Effector CD8-positive, alpha-beta T cell (primary cell): ENCODE results near the gene HCN1.
"Not testable (repeated sequence)": the region's sequence is repeated elsewhere in the genome, so short reads cannot be mapped to it uniquely, and the experiment has no call there.

Experiments
- DNase-seq: peaks from one replicate; lab custom pipeline; 2025; lab: John Stamatoyannopoulos, UW

HCN1 gene

DNA sequence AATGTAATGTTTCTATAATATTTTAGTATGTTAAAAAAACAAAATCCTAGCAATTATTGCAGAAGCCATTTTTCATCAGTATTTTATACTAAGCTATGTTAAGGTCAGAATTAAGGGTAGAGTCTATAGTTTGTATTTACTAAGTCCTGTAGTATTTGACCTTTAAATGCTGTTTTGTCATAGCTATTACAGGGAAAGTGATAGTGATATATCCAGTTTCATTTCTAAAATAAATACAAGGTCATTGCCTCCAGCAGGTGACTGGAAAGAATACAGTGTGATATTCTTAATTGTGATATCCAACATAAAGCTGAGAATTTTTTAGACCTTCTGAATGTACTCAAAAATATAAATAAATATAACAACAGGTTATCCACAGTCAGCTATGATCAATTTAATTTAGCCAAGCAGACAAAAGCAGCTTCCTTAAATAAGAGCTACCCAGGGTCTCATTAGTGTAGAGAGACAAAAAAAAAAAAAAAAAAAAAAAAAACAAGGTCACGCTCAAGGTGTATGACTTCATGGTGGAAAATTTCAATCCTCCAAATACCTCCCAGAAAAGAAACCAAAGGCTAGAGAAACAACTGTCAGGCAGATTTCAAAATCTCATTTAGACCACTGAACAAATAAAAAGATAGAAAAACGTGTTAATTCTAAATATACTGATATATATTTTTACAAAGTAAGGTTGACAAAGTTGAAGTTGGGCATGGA, 278.7 kb downstream of the HCN1 start:
- no peak for DNase-seq

DNA sequence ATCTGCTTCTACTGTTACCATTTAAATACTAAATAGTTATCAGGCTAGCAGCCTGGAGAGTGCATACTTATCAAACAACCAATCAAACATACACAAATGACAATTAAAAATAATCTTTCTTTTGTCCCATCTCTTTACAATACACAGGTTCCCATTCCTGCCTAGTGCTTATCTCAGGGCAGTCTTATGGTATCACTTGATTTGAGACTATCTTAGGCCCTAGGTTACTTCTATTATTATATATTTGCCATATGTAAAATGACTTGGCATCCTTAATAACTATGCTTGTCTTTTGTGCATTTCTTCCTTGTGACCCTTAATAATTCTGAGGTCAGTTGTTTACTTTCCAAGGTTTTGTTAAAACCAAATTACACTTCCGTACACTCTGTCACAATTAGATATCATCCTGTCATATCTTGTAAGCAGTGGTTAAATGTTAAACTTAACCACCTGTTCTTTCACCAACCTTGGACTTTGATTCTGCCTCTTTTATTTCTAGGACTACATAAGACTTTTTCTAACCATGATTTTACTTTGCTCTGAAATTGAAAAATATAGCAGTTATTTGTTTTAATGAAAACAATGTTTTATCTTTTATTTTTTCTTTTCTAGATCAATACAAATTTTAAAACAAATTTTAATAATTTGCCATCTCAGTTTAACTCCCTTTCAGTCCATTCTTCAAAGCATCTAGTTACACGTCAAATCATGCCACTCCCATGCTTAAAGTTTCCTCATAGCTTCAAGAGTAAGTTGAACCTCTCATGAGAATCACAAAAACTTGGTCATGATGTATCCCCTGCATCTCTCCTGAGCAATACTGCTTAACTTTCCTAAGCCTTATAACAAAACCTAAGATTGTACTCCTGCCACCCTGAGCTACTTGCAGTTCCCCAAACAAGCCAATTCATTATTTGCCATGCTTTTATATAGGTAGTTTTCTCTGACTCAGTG, 281.3 kb downstream of the HCN1 start:
- DNase-seq = no peak

DNA sequence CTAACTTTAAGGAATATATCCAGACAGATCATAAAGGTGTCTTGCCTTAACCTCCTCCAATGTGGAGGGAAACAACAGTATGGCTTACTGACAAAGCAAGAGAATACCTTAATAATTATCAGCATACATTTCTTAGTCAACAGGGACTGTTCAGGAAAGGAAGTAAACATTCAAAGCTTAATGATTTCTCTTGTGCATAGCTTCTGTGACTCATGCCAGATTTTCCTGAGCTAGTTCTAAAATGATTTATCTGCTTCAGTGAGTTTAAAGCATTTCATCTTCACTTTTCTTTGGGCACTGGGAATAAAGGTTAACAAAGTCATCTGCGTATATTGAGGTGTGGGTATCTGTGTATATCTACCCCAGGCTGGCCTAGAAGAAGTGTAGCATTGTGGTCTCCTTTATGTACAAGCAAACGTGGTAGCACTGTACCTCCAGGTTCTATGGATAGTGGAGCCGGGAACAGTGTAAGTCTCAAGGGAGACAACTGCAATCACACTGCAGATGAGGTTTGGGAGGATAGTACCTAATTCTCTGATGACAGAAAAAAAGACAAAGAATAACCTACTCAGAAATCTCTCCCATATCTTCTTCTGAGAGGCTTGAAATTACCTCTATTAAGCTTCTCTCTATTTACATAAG, 284.1 kb downstream of the HCN1 start:
- DNase-seq = no peak

DNA sequence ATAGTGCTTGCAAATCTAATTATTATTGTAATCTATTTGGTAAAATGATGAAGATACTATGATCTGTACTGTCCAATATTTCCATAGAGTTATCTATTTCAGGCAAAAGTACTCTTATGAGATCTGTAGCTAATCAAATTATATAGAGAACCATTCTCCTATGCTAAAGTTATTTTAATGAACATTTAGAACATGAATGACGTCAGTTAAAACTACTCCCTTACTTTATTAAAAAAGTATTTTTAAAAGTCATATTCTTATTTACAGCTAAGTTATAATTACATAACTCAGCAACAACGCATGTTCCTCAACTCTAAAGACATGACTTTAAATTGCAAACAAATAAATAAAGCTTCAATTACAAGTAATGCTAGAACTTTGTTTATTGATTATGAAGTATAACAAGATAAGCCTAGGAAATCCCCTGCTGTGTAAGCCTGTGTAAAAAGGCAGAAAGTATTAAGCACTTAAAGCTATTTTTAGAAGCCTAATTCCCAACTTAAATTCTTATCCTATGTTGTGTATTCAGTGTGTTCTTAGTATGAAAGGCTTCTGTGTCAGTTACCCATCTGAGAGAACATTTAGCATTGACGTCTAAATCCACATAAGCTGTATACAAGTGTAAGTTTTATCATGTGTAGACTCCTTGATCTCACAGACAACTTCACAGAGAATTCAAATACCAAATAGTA, 285.7 kb downstream of the HCN1 start:
- no peak for DNase-seq

DNA sequence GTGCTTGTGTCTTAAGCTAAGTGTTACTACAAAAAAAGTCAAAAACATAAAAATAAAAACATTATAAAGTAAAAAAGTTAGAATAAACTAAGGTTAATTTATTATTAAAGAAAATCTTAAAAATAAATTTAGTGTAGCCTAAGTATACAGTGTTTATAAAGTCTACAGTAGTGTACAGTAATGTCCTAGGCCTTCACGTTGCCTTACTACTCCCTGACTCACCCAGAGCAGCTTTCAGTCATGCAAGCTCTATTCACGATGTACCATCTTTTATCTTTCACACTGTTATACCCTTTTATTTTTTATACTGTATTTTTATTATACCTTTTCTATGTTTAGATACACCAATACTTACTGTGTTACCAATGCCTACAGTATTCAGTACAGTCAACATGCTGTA, 288.1 kb downstream of the HCN1 start:
- DNase-seq = no peak

DNA sequence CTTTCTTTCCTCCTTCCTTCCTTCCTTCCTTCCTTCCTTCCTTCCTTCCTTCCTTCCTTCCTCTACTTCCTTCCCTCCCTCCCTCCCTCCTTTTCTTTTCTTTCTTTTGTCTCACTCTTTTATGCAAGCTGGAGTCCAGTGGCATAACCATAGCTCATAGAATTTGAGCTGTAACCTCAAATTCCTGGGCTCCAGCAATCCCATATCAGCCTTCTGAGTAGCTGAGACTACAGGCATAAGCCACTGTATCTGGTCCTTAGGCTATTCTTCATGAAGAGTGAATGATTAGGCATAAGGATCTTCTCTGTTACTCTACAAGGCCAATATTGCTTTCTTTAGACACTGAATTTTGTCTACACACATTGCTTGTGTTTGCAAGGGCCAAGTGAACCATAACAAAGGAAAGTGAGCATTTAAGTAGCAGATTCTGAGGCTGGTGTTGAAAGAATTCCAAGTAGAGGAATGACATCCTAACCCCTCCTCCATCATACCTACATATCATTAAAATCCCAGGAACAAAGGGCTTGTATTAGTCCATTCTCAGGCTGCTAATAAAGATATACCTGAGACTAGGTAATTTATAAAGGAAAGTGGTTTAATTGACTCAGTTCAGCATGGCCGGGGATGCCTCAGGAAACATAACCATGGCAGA, 293.2 kb downstream of the HCN1 start:
- DNase-seq = no peak

DNA sequence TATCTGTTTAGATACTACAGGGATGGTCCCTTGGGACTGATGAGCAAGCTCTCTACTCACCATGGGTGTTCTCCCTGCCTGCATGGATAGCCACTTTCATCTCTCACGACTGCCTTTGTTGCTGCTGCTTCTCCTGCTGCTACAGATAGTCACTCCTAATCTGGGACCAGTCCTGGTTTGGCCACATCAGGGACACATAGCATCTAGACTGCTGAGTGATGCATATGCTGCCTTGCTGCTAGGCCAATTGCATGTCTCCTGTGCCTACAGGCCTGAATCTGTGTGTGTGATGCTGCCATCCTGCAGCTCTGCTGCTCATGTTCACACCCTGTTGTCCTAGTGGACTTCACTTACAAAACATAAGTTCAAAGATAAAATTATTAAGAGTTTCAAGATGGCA, 297.1 kb downstream of the HCN1 start:
- DNase-seq = no peak

DNA sequence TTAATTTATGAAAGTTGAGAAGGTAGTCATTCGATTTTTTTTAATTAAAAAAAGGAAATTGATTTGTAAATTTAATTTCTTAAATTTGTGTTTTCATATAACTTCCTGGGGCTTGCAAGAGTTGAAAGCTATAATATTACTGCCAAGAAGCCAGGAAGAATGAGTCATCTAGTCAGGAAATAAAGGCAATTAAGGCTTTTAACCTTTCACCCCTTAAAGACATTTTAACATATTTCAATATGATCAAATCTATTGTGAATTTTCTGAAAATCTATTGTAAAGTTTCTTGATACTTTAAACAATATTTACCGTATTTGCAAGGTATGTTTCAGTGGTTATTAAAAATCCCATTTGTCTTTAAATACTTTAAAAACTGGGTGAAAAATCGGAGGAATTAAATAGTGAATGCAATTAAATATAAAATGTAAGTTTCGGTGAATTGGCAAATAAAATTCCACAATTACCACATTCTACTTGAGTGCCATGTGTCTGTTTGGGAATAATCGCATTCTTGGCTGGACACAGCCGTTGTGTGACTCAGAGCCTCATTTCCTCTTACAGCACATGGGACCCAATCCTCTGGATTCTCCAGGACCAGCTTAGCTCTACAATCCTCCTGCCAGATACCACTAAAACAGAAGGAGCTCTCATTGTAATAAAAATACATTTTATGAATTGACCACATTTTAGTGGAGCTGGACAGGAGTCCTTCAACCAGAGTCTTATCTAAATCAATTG, 310.7 kb downstream of the HCN1 start:
- no peak for DNase-seq

DNA sequence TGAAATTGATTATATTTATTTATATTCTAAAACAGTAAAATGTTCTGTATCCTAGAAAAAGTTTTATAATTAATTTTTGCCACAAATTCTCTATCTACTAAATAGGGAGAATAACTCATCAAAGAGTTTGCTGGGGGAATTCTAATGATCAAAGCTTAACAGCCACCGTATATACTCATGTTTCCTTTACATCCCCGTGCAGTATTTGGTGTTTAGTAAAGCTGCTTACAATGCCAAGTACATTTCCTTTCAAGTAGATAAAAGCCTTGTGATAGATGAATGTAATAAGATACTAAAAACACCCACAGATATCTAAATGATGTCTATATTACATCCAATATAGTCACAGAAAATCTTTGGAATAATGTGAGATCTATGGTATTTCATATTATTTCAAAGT, 312.2 kb downstream of the HCN1 start:
- no peak for DNase-seq

DNA sequence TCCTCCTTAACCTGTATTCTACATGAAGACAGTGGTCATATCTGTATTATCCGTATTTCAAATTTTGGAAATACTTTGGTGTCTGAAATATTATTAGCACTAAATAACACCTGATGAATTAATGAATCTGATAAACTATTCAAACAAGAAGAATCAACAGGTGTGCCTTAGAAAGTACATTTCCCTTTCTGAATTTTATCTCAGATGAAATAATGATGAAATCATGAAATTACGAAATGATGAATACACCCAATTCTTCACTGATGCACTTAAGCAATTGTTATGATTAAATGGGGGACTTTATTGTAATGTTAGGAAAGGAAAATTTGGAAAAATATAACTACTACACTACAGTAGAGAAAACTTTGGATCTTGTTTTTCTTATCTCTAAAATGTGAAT, 313.6 kb downstream of the HCN1 start:
- no peak for DNase-seq

DNA sequence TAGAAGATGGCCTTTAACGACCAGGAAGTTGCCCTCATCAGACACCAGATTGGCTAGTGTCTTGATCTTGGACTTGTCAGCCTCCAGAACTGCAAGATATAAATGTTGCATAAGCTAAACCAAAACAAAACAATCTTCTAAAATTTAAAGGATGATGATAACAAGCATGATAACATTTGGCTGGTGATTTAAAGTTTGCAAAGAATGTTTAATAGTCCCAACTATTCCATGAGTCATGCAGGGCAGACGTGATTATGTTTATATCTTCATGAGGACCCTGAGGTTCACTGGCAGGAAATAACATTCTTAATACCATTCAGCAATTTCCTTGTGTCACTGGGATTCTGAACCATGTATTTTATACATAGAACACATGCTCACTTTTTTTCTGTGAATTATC, 319.8 kb downstream of the HCN1 start:
- no peak for DNase-seq

DNA sequence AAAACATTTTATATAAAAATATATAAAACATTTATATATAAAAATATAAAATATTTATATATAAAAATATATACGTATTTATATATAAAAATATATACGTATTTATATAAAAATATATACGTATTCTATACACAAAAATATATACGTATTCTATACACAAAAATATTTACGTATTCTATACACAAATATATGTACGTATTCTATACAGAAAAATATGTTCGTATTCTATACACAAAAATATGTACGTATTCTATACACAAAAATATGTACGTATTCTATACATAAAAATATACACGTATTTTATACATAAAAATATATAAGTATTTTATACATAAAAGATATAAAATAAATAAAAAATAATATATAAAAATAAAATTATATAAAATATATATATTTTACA, 323.6 kb downstream of the HCN1 start:
- no peak for DNase-seq

DNA sequence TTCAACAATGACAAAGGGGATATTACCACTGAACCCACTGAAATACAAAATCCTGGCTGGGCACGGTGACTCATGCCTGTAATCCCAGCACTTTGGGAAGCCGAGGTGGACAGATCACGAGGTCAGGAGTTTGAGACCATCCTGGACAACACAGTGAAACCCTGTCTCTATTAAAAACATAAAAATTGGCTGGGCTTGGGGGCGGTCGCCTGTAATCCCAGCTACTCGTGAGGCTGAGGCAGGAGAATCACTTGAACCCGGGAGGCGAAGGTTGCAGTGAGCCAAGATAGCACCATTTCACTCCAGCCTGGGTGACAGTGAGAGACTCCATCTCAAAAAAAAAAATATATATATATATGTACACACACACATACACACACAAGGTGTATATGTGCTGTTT, 324.8 kb downstream of the HCN1 start:
- not testable (repeated sequence) for DNase-seq

DNA sequence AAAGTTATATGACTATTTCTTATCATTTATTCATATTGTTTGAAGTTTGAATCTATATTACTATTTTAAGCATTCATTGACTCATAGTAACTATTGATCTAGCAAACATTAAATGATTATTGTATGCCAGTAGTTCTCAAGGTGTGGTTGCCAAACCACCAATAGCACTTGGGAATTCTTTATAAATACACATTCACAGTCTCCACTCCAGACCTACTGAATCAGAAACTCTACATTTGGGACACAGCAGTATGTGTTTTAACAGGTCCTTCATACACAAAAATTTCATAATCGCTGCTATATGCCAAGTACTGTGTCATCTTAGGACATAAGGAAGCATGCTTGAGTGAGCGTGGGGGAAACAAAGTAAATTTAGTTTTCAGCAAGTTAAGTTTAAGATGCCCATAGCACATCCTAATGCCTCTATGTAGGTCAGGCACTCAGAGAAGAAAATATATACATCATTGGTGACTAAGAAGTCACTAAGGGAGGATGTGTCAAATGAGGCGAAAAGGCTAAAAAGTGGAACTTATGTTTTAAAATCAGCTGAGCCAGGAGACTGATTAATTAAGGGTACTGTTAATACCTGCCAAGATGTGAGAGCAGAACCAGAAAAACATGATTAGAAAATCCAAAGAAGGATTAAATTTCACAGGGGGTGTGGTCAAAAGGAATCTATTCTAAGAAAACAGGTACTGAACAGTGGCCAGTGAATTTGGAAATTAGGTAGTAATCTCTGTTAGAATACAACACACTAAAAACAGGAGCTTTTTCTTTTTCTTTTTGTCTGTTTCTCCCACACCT, 340.8 kb downstream of the HCN1 start:
- no peak for DNase-seq

DNA sequence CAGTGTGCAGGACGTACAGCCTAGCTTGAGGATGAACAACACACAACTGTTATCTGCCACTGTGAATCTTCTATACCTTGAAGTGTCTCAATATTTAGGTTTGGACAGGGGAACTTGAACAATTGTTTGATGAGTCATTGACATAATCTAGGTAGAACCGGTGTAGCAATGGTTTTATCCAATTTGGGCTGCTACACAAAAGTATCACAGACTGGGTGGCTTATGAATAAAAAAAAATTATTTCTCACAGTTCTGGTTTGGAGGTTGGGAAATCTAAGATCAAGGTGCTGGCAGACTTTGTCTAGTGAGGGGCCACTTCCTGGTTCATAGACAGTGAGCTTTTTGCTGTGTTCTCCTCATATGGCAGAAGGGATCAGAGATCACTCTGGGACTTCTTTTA, 359.7 kb downstream of the HCN1 start:
- no peak for DNase-seq

DNA sequence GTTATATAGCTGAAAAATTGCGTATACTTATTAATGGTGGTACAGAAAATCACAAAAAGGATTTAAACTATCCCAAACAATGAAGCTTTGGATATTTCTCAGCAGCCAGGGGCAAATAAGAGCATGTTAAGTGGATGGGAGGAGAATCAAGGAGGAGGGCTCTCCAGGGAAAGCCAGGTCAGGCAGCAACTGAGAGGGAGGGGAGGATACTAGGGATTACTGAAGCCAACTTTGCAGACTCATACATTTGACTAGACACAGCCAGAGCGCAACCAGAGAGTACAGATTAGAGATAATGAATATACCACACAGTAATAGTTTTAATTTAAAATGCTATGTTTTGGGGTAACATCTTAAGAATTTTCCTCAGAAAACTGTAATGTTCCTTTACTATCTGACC, 360.2 kb downstream of the HCN1 start:
- DNase-seq = no peak

DNA sequence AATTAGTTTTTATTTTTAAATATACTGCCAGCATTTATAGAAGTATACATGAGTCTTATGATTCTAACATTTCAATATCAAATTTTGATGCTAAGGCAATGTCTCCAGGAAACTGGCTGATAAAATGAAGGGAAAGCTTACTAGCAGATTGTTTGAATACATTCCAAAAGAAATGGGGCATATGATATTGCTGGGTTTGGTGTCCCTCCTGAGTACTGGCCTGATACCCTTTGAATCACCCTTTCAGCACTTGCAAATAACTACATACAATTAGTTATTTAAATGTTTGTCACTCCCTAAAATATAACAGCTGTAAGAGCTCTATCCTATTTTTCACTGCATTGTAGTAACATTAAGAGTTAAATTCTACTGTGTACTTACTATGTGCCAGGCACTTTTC, 360.8 kb downstream of the HCN1 start:
- no peak for DNase-seq

DNA sequence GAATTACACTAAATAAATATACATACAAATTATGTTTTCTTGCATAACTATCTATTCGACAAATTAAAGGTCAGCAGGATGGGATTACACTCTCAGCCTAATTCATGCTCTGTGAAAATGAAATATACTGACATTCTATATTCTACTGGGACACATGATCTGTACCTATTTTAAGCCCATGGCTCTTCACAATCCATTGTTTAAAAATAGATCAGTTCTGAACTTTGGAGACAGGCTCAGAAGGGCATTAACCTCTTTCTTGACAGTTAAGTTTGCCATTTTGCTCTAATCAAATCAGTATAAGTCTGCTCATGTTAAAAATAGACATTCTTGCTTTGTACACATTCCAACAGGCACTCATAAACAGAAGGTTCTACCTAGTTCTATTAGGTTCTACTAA, 361.2 kb downstream of the HCN1 start:
- no peak for DNase-seq

DNA sequence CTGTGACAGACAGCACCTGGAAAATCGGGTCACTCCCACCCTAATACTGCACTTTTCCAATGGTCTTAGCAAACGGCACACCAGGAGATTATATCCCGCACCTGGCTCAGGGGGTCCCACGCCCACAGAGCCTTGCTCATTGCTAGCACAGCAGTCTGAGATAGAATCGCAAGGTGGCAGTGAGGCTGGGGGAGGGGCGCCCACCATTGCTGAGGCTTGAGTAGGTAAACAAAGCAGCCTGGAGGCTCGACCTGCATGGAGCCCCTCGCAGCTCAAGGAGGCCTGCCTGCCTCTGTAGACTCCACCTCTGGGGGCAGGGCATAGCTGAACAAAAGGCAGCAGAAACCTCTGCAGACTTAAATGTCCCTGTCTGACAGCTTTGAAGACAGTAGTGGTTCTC, 383.6 kb downstream of the HCN1 start:
- not testable (repeated sequence) for DNase-seq

DNA sequence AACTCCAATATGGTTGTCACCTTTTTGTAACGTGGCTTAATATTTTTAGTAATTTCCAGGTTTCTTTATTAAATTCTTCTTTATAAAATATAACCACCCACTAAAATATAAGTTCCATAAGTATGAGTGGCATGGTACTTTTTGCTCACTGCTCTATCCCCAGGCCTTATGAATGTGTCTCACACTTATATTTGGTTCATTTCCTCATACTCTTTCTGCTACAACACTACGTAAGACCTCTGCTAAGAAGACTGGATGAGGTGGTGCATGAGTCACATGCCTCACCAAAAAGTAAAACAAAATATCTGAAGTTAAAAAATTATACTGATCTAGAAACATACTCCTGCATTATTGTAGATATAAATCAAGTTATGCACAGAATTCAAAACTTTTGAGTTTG, 400.9 kb downstream of the HCN1 start:
- no peak for DNase-seq
